Articular chondrocyte of knee joint (primary cell): ENCODE results near the gene LMO1. TPM values are rescaled to one million over a fixed set of nuclear protein-coding genes. Genes with fewer than 3 reads are reported as not detected.

Experiments used
- total RNA-seq: library from RNA; depleted of rRNA; stranded (reverse); fragments of >200 nt; gene quantifications from 2 replicates; pipeline ENCODE4 v1.2.3, GENCODE V29; 2012

LMO1 gene
- not detected in 2 replicates for total RNA-seq

GRCh38 chr11:8263769-8264410 is at the start of gene LMO1:
Gene LMO1, minus strand, starts transcription at chr11:8263878. Its CDS starts 516 bp downstream, at chr11:8263362.

Other genes with a start within 250 kb of the LMO1 start
- 14.0 and 14.5 TPM in 2 replicates for gene TUB, start 182.7 kb downstream of the LMO1 start, total RNA-seq
- 1.2 and 1.6 TPM in 2 replicates for gene RIC3, start 94.9 kb downstream of the LMO1 start, total RNA-seq